HCT116 (cell line): ENCODE measurements around the gene SUGT1. TPM values are rescaled to one million over a fixed set of nuclear protein-coding genes. Genes with fewer than 3 reads are reported as not detected.

ENCODE experiments used
- ATAC-seq: fragments of 200-7000 bp; cut with Tn5 transposase; 2 replicates; pipeline ENCODE4 v1.9.1; 2020; ENCODE audit warnings: mild to moderate bottlenecking, moderate library complexity
- BruUV-seq: library from RNA; stranded (reverse); fragments of 400-500 nt; replicated peaks from 2 replicates; lab custom pipeline; 2021; lab: Mats Ljungman, UMichigan
- CTCF ChIA-PET: fragments of 300-600 bp; sonication (Branson Sonifier 250); formaldehyde crosslinking; loops from one replicate; lab custom pipeline; 2021; ENCODE audit warnings: antibody characterized with exemption; lab: Charles Lee
- POLR2A ChIA-PET: fragments of 300-600, 350-600 bp; sonication (Branson Sonifier 250); formaldehyde crosslinking; loops from one replicate; lab custom pipeline; 2021; ENCODE audit warnings: antibody characterized with exemption; lab: Charles Lee
- RAD21 ChIA-PET, 2 experiments: fragments of 300-600 bp; sonication (Branson Sonifier 250); formaldehyde crosslinking; loops; one replicate each; lab custom pipeline; 2023; ENCODE audit warnings: low total read pairs in 2 of 2; ENCODE audit not compliant: uncharacterized antibody in 2 of 2, unreplicated experiment in 2 of 2, low non-redundant PET in 1 of 2; lab: Charles Lee
- DNase-seq: peaks from one replicate; pipeline ENCODE4 v3.0.0-alpha.2; 2010; ENCODE audit warnings: low read depth, low spot score
- H2AFZ ChIP-seq: fragments of 200-600 bp; shearing (Covaris generic), sonication (generic); 2 replicates; pipeline ENCODE4 v1.6.1; 2017; ENCODE audit warnings: low read depth, mixed run types, mixed read lengths, antibody characterized with exemption, low read length; ENCODE audit not compliant: poor library complexity, severe bottlenecking
- H3K27ac ChIP-seq: 2 replicates; pipeline ENCODE4 v1.5.1; 2012; ENCODE audit warnings: low read depth, low read length
- H3K27me3 ChIP-seq: fragments of 200-600 bp; sonication (generic); 2 replicates; pipeline ENCODE4 v1.6.1; 2016; ENCODE audit warnings: mixed run types, low read length, mixed read lengths; ENCODE audit not compliant: insufficient read depth
- H3K36me3 ChIP-seq, 2 experiments: fragments of 200-500 bp in 1 of 2; fragments of 200-600 bp in 1 of 2; sonication (Bioruptor generic) in 1 of 2; sonication (generic) in 1 of 2; 2 replicates each; pipeline versions ENCODE4 v1.5.1 to v1.6.1; 2014 to 2016; ENCODE audit warnings: low read length in 2 of 2, inconsistent platforms in 1 of 2, mixed read lengths in 1 of 2, mixed run types in 1 of 2; ENCODE audit not compliant: insufficient read depth in 2 of 2, control insufficient read depth in 1 of 2
- H3K4me1 ChIP-seq, 2 experiments: fragments of 200-600 bp in 1 of 2; sonication (generic) in 1 of 2; 2 replicates each; pipeline versions ENCODE4 v1.5.1 to v1.6.1; 2012 to 2017; ENCODE audit warnings: low read length in 2 of 2, inconsistent platforms in 1 of 2, mild to moderate bottlenecking in 1 of 2, mixed read lengths in 1 of 2, mixed run types in 1 of 2, moderate library complexity in 1 of 2; ENCODE audit not compliant: insufficient read depth in 2 of 2, control insufficient read depth in 1 of 2
- H3K4me2 ChIP-seq: fragments of 200-600 bp; sonication (generic); 2 replicates; pipeline ENCODE4 v1.6.1; 2017; ENCODE audit warnings: mixed run types, low read length, mixed read lengths
- H3K4me3 ChIP-seq, 2 experiments: fragments of 200-600 bp in 1 of 2; sonication (generic) in 1 of 2; replicated peaks in 1 of 2; 2 replicates each; pipeline ENCODE4 v1.5.1; 2011 to 2016; ENCODE audit warnings: low read length in 2 of 2, control low read depth in 1 of 2, low read depth in 1 of 2, mild to moderate bottlenecking in 1 of 2, mixed read lengths in 1 of 2, mixed run types in 1 of 2
- H3K79me2 ChIP-seq: fragments of 200-600 bp; sonication (generic); 2 replicates; pipeline ENCODE4 v1.6.1; 2017; ENCODE audit warnings: mild to moderate bottlenecking, mixed run types, low read length, moderate library complexity, mixed read lengths; ENCODE audit not compliant: insufficient read depth
- H3K9ac ChIP-seq: fragments of 200-600 bp; sonication (generic); 2 replicates; pipeline ENCODE4 v1.6.1; 2016; ENCODE audit warnings: low read length, mixed read lengths
- H3K9me2 ChIP-seq: fragments of 200-600 bp; sonication (generic), shearing (Covaris generic); 2 replicates; pipeline ENCODE4 v1.6.1; 2017; ENCODE audit warnings: mixed run types, mild to moderate bottlenecking, moderate library complexity; ENCODE audit not compliant: insufficient read depth
- H3K9me3 ChIP-seq, 2 experiments: fragments of 200-500 bp in 1 of 2; fragments of 200-600 bp in 1 of 2; sonication (Bioruptor generic) in 1 of 2; sonication (generic) in 1 of 2; 2 replicates each; pipeline ENCODE4 v1.6.1; 2014 to 2017; ENCODE audit warnings: low read length in 2 of 2, mixed read lengths in 2 of 2, inconsistent platforms in 1 of 2, low read depth in 1 of 2, mild to moderate bottlenecking in 1 of 2, mixed run types in 1 of 2, moderate library complexity in 1 of 2; ENCODE audit not compliant: control insufficient read depth in 1 of 2, insufficient read depth in 1 of 2
- H4K20me1 ChIP-seq: fragments of 200-600 bp; sonication (generic), shearing (Covaris generic); 2 replicates; pipeline ENCODE4 v1.6.1; 2017; ENCODE audit warnings: mixed run types, mild to moderate bottlenecking, moderate library complexity; ENCODE audit not compliant: insufficient read depth
- FOSL1 ChIP-seq: IDR thresholded peaks from 2 replicates; pipeline ENCODE4 v1.6.1; 2012; ENCODE audit warnings: low read depth
- JUND ChIP-seq: IDR thresholded peaks from 2 replicates; pipeline ENCODE4 v1.6.1; 2012
- POLR2AphosphoS5 ChIP-seq: IDR thresholded peaks from 2 replicates; pipeline ENCODE4 v1.6.1; 2011; ENCODE audit warnings: mild to moderate bottlenecking, low read depth, low read length, moderate library complexity
- SIN3A ChIP-seq: IDR thresholded peaks from 2 replicates; pipeline ENCODE4 v1.6.1; 2012; ENCODE audit warnings: low read depth
- ZNF274 ChIP-seq: fragments of 200-500 bp; sonication (Bioruptor generic); IDR thresholded peaks from 2 replicates; pipeline ENCODE4 v1.6.1; 2014; ENCODE audit warnings: mild to moderate bottlenecking, low read depth, low read length, inconsistent platforms
- intact Hi-C: fragments of 100-400 bp; cut with micrococcal nuclease; formaldehyde crosslinking; loops from 2 replicates; pipeline ENCODE4 v1.10.0; 2022
- total RNA-seq: library from RNA; stranded (reverse); gene quantifications from one replicate; pipeline ENCODE4 v1.2.1, GENCODE V29; 2021; ENCODE audit not compliant: unreplicated experiment
- TF ChIP-seq, protein P1 (sequence below): IDR thresholded peaks from 2 replicates; pipeline ENCODE4 v1.6.1; 2012; ENCODE audit warnings: low read depth

Gene SUGT1
- total RNA-seq, 1 experiment from 2014 or later: 75.6 TPM

DNA sequence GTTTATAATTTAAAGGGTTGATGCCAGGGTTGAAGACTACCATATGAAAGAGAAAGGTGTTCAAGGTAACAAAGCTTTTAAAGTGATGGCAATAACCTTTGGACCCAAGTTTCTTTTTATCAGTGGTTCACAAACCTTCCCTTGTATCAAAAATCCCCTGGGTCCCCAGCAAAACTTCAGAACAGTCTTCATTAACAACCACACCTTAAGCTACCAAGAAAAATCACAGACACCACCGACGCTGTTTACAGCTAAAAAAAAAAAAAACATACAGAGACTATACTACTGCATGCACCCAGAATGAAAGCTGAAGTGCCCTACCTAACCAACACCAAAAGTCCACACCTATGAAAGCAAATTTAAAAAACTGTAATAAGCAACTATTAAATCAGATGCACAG is 73.6 kb downstream of the SUGT1 start (continued):
- TF ChIP-seq, protein P1, sequence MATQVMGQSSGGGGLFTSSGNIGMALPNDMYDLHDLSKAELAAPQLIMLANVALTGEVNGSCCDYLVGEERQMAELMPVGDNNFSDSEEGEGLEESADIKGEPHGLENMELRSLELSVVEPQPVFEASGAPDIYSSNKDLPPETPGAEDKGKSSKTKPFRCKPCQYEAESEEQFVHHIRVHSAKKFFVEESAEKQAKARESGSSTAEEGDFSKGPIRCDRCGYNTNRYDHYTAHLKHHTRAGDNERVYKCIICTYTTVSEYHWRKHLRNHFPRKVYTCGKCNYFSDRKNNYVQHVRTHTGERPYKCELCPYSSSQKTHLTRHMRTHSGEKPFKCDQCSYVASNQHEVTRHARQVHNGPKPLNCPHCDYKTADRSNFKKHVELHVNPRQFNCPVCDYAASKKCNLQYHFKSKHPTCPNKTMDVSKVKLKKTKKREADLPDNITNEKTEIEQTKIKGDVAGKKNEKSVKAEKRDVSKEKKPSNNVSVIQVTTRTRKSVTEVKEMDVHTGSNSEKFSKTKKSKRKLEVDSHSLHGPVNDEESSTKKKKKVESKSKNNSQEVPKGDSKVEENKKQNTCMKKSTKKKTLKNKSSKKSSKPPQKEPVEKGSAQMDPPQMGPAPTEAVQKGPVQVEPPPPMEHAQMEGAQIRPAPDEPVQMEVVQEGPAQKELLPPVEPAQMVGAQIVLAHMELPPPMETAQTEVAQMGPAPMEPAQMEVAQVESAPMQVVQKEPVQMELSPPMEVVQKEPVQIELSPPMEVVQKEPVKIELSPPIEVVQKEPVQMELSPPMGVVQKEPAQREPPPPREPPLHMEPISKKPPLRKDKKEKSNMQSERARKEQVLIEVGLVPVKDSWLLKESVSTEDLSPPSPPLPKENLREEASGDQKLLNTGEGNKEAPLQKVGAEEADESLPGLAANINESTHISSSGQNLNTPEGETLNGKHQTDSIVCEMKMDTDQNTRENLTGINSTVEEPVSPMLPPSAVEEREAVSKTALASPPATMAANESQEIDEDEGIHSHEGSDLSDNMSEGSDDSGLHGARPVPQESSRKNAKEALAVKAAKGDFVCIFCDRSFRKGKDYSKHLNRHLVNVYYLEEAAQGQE: no peak
- TF ChIP-seq SIN3A: no peak
- TF ChIP-seq ZNF274: no peak
- no peak for TF ChIP-seq JUND

DNA sequence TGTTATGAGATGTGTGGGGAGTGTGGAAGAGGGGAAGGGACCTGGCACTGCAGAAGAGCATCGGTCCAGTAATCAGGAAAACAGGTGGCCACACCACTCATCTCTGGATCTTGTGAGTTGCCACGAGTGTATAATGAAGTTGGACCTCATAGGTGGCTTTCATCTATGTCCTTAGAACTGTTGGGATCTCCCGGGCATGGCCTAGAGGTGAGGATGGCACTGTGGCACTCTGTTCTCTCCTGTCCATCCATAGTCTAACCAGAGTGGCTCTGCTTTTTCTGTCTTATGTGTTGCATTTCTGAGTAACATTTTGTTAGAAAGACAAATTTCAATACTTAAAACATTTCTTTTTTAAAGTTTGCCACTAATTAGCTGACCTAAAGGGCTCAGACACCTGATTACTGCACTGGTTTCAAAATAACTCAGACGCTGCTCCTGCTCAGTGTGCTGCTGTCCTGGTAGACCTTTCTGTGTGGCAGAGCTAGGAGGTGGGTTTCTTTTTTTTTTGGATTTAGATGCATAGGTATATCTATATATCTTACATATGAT is 81.5 kb downstream of the SUGT1 start:
- ChIA-PET RAD21 (no interaction called here), POLR2A (no interaction called here), CTCF (no interaction called here)
- BruUV-seq: no TSS peak
- Histone ChIP-seq H4K20me1 (no peaks in the 10 kb centered on the region), H3K9me3 (no peaks in the 10 kb centered on the region), H3K27ac (no peak overlapping the region), H3K36me3 (no peaks in the 10 kb centered on the region), H3K4me3 (no peak overlapping the region), H3K79me2 (no peaks in the 10 kb centered on the region), H3K9me2 (no peaks in the 10 kb centered on the region), H3K4me2 (no peak overlapping the region), H3K9ac (no peak overlapping the region), H2AFZ (no peak overlapping the region), H3K27me3 (peaks cover 9% of the 10 kb centered on the region; the same call in 1 of the 2 replicates), H3K4me1 (no peaks in the 10 kb centered on the region)
- intact Hi-C loops: no loop called here
- ATAC-seq: no peak
- no peak for DNase-seq
- TF ChIP-seq POLR2AphosphoS5: no peak
- no peak for TF ChIP-seq FOSL1
